ENCODE measurements around the gene HAO2.

HAO2 gene

GRCh38 chr1:119380983-119381662 lies 12.5 kb downstream of the HAO2 start:
- no peak for DNase-seq

DNA sequence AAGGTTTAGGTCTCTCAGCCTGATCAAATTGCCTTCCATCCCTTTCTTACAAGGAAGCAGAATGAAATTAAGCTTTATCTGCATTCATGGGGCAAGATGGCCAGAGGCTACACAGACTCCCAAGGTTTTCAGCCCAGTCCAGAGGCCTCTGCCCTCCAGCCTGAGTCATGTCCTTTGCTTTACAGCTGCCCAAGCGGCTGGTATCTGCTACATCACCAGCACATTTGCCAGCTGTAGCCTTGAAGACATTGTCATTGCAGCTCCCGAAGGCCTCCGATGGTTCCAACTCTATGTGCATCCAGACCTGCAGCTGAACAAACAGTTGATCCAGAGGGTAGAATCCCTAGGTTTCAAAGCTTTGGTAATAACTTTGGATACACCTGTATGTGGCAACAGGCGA lies 16.0 kb downstream of the HAO2 start:
- no peak for DNase-seq

- DNase-seq = no peak
Observed at GRCh38 chr1:119385650-119386049, 17.1 kb downstream of the HAO2 start.

- DNase-seq = no peak
Observed at GRCh38 chr1:119387858-119388257, 19.3 kb downstream of the HAO2 start.

DNA sequence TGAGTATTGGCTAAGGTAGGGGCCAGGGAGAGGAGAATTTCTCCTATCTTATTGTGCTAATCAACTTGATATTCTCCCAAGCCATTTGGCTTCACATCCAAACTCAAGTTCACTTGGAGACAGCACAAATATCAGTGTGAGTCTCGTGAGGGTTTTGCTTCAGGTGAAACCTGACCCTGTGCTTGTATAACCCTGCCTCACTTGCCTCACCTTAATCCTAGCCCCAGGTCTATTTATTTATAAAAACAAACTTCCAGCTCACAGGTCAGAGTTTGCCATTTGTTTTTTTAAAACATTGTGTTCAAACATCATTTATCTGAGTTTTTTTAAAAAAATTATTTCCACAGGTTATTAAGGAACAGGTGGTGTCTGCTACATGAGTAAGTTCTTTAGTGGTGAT lies 19.9 kb downstream of the HAO2 start:
- DNase-seq = no peak

DNA sequence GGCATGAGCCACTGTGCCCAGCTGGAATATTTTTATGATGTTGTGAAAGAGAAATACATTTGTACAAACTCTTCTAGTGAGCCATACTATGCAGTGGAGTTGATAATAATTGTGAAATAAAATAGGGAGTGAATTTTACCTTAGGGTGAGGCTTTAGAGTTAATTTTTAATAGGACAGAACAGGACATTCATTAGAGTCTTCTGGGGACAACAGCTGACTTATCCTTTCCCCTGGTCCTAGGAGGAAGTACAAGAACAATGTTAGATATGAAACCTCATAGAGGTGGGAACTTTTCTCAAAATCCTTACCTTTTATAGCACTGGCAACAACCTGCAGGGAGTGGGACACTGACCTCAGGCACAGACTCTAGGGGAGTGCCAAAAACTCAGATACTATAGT lies 21.9 kb downstream of the HAO2 start:
- DNase-seq = no peak

GRCh38 chr1:119391749-119392148 lies 23.2 kb downstream of the HAO2 start:
- no peak for DNase-seq

DNA sequence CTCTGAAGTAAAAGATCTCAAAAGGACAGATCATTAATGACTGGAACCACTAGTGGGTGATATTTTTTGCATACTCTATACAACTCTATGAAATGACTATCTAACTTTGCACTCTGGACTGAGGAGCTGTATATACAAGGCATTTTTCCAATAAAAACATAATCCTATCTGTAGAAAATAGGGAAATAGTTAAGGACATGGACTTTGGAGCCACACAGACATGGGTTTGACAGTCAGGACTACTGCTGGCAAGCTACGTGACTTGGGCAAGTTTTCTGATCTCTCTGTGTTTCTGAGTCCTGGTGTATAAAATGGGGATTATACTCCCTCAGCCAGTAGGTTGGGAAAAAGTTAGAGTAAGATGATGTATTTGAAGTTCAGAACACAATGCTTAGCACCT lies 25.5 kb downstream of the HAO2 start:
- no peak for DNase-seq

GRCh38 chr1:119396982-119397381 lies 28.4 kb downstream of the HAO2 start:
- no peak for DNase-seq

GRCh38 chr1:119397986-119398385 lies 29.4 kb downstream of the HAO2 start:
- no peak for DNase-seq

- DNase-seq = no peak
Observed at GRCh38 chr1:119404736-119405135, 36.2 kb downstream of the HAO2 start.

DNA sequence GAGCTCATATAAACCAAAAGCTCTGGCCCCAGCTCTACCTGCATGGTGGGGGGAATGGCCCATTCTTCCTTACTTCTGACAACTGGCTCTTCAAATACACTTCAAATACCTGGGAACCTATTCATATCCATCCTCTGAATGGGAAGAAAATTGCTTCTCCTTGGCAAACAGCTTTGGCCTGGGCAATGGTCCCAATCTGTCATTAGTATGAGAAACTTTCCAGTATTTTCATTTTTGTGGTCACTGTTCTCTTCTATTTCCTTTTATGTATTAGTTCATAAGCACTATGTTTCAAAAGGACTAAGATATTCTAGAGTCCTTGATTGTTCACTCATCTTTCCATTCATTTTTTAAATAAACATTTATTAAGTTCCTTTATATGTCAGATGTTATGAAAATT lies 41.1 kb downstream of the HAO2 start:
- DNase-seq = no peak

- DNase-seq = no peak
Observed at GRCh38 chr1:119410961-119411360, 42.4 kb downstream of the HAO2 start.

DNA sequence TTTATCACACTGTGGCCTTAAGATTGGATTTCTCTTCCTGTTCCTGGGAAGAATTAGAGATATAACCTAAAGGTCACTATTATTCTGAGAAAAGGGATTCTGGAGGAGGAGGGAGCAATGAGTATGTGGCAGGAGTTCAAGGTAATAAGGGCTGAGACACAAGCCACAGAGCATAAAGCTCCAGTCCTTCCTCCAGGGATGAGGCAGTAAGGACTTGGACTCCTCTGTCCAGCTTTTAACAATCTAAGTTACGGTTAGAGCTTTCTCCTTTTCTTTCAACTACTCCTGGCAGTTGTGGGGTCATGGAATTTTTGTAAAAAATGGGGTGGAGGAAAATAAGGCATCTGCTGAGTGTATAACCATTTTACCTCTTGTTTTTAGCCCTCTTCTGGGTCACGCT lies 46.4 kb downstream of the HAO2 start, which contains the start of gene HSD3B2:
HSD3B2 (plus strand) TSS at position 201 of the 400 bp plus-strand sequence. CDS start 270 bp downstream, outside the sequence.
- DNase-seq = no peak

DNA sequence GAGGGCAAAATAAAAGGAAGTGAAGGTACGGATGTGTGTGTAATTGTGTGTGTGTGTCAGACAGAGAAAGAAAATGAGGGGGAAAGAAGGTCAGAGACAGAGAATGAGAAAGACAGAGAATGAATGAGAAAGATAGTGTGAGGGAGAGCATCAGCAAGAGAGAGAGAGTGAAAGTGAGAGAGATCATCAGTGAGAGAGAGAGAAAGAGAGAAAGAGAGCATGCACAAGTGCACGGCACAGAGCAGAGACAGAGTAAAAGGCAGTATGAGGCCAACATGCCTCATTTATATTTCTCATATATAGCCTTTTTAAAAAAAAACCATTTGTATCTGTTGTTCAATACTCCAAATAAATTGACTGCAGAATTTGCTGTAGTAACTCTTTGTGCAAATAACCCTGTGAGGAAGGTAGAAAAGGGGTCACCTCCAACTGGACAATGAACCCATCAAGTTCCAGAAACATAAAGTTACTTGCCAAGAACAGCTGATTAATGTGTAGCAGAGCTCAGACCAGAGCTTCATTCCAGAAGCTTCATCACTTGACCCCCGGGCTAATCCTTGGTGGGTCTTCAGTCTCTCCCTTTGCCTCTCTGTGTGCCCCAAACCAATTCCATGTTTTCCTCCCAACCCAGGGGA lies 47.5 kb downstream of the HAO2 start:
- no peak for DNase-seq

DNA sequence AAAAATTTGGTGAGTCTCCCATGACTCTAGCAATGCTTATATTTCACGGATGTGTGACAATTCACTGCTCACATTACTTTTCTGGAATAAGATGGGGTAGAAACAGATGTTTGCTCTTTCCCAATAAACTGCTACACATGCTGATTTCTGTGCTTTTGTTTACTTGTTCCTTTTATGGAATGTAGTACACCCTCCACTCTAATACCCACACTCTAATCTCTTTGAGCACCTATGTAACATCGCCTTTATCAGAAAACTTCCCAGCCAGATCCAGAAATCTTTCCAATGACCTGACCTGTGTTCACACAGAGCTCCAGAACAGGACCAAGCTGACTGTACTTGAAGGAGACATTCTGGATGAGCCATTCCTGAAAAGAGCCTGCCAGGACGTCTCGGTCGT lies 50.5 kb downstream of the HAO2 start:
- DNase-seq = no peak

DNA sequence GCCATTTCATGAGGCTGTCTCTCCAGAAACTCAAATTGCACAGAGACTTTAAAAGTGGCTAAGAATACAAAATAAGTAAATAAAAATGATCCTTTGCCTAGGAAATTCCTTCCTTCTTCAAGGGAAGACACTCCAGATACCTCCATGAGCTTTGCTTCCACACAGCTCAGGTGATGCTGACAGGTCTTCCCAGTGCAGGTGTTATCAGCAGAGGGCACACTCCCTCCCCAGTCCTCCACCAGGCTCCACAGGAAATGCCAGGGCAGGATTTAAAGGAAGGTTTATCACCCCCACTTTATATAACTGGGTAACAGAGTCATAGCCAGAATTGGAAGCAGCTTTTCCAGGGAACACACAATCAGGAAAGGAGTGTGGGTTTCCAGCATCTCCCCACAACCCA lies 52.1 kb downstream of the HAO2 start:
- DNase-seq = no peak

DNA sequence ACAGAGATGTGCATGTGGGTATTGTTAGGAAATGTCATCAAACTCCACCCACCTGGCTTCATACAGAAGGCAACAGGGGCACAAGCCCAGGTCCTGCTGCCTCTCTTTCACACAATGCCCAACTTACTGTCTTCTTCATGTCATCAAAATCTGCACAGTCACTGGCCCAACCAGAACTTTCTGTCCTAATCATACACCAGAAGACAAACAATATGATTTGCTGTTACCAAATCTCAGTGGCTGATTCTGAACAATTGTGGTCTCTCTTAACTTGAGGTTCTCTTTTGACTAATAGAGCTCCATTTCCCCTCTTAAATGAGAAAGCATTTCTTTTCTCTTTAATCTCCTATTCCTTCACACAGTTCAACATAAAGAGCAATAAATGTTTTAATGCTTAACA lies 54.0 kb downstream of the HAO2 start:
- no peak for DNase-seq

DNA sequence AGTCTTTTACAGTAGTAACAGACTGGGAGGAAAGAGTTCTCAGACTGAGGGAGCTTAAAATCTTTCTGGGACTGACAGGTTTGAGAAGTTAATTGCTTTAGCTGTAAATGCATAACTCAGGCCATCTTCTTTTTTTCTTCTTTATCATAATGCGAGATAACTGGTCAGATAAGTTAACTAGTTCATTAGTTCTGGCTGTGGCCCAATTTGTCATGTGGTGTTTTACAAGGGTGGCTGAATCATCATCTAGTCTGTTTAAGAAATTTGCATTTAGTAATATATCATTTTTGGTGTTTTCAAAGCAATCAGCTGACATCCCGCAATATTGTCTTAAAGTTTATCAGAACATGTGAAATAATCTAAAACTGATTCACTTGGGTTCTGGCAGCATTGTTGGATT lies 60.4 kb downstream of the HAO2 start:
- DNase-seq = no peak

DNA sequence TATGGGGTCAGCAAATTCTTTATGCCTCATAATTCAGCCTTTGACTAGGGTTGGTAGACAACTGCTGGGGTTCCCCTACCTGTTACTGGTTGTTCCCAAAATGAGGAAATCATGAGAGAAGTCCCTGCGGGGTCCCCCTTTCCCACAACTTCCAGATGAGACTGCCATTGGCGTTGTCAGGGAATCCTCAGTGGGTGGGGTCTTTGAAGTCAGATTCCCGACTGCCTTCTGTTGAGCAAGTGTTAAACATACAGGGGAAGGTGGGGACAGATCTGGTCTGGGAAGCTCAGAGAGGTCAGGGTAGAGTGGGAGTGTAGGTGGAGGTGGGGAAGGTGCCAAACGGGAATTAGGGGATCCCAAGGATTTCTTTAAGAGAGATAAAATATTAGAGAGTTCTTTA lies 61.1 kb downstream of the HAO2 start:
- no peak for DNase-seq

DNA sequence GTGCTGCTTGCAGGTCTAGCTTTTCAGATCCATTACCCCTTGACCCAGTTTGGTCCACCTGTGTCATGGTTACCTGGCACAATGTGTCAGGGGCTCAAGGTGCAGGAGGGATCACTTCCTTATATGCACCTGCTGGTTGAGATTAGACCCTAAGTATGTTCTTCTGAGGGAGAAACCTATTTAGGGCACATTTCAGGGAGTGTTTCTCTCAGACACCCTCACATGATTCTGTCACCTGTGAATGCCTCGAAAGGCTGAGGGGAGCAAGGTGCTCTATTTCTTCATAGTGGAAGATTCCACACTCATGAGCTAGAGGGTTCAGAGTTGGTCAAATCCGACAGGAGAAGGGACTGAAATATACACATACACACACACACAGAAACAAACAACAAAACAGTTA lies 61.9 kb downstream of the HAO2 start:
- DNase-seq = no peak

DNA sequence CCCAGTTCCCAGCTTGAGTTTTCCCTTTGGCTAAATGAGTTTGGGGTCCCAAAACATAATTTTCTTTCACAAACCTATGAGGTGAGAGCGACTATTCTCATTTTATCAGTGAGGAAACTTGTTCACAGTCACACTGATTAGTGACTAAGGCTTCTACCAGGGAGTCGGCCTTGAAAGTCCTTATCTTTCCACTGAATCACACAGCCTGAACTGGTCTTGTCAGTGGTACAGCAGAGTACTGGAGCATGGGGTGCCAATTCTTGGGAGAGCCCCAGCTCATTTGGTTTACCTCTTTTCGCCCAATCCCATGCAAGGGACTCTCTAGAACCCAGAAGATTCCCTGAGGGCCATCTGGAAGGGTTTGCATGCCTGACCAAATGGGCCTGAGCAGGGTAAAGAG lies 63.3 kb downstream of the HAO2 start:
- no peak for DNase-seq

GRCh38 chr1:119435052-119435451 lies 66.5 kb downstream of the HAO2 start:
- DNase-seq = no peak

- no peak for DNase-seq
Observed at GRCh38 chr1:119438761-119439160, 70.2 kb downstream of the HAO2 start.

GRCh38 chr1:119440721-119441307 lies 72.2 kb downstream of the HAO2 start:
- DNase-seq = no peak
